ENCODE results near the gene PEX14. TPM values are rescaled to one million over a fixed set of nuclear protein-coding genes. Genes with fewer than 3 reads are reported as not detected.

Gene PEX14
- total and polyA plus RNA-seq, 9 of the 15 experiments (the other 6 are each of a cell fraction or from before 2014, with no cell fraction given), result 2.6 to 45.7 (median 22.7) TPM

DNA sequence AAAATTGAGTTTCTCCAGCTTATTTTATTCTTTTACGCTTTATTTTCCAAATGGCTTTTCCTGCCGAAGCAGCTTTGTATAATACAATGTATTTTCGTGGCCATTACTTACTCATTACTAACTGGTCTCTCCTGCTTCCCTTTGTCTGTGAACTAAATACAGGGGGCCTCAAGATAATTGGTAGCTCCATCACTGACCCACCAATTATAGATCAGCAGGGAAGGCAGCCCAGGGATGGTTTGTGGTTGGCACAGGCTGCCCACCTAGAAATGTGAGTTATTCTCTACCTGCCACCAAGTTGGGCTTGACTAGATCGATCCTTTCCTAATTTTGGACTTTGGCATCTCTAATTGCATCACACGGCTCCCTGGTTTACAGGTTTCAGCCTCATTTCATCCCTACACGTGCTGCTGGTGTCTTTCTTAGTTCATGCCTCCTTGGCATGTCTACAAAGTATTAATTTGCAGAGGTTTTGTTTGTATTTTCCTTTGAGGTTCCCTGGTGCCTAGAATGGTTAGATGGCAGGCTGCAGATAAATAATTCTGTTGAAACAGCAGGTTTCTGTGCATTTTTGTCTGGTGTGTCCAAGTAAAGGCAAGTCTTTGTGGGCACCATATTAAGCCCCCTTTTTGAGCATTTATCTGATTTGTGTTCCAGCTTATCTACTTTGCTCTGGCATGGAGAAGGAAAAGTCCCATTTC is 35.2 kb downstream of the PEX14 start (continued):
- TF ChIP-seq XRCC4 (IDR thresholded peaks at IDR 0.05; ENCODE audit: extremely low read depth, insufficient read depth, insufficient read length) (no peak), HNRNPL (IDR thresholded peaks at IDR 0.05; ENCODE audit: low read depth, low read length) (no peak), PRMT5 (CRISPR knock-in tag; IDR thresholded peaks at IDR 0.05) (no peak)
- TF ChIP-seq, protein P1, sequence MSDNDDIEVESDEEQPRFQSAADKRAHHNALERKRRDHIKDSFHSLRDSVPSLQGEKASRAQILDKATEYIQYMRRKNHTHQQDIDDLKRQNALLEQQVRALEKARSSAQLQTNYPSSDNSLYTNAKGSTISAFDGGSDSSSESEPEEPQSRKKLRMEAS (CRISPR knock-in tag; IDR thresholded peaks at IDR 0.05), result 0 out of 2 replicates have a peak, but pooled peaks have one; percentile 1

DNA sequence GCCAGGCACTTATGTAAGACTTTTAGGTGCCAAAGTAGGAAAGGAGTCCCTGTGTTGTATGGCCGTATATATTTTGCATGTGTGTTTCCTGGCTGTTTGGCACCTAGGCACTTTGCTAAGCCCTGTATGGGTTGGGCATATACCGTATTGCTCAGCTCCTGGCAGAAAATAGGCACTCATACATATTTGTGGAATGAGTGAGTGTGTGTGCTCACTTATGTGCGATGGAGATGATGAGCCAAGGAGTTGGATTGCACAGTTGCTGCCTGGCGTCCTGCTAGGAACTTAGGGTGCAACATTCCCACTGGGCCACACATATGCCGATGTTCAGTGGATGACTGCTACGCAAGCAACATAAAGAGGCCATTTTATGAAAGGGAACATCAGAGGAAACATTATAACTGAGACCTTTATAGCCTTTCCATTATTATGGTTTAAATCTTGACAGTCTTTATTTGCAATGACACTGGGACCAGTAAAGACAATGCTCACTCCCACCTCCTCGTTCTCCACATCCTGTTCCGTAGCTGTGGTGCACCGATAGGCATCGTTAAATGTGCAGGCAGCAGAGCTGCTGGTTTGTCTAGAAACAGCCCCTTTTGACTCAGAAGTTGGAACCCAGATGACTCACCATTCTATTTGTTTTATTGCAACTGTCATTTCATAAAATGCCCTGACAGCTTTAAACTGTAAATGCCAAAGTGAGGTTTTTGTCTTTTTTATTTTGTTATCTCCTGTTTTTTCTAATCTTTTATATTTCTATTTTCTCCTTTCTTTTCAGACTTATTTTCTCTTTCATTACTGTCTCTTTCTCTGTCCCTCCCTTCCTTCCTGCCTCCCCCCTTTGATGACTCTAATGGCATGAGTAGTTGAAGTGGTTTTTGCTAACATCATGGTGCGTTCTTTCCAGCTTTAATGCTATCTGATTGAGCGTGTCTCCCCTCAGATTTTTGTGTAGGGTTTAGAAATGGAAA is 36.1 kb downstream of the PEX14 start:
- in situ Hi-C loops (cut with MboI) (no loop called here), intact Hi-C loops (cut with micrococcal nuclease) (loop anchor here (10.0 kb wide), 1 partner anchor 434 kb away; no protein-coding TSS in a partner anchor)
- CTCF ChIA-PET (ENCODE audit: low intra/inter-chr PET ratio), result interaction anchor here (0.7 to 0.9 kb wide), 2 partner anchors 14 to 1081 kb away, joined by 3 read pairs; no protein-coding TSS in a partner anchor
- no peak overlapping the region for H2AFZ ChIP-seq (ENCODE audit: low read depth, low read length)
- DNase-seq (ENCODE audit: extremely low read depth in 1 of 4, low spot score in 3 of 4), result peak; percentile 77 to 91 (median 85)
- peaks cover 29 to 35% of the 10 kb centered on the region in 2 experiments for H3K4me1 ChIP-seq (replicated peaks in 1 of 2; ENCODE audit: control insufficient read depth in 2 of 2, insufficient read depth in 2 of 2, low read length in 2 of 2)
- no peak overlapping the region for H3K4me3 ChIP-seq
- peaks cover 22% of the 10 kb centered on the region; the same call in 2 of the 3 replicates for H3K36me3 ChIP-seq (ENCODE audit: control insufficient read depth, insufficient read depth, low read length)
- FAIRE-seq, result peak; percentile 96
- BruUV-seq (replicated peaks), result no TSS peak
- H3K9me3 ChIP-seq (replicated peaks; ENCODE audit: control insufficient read depth, insufficient read depth, low read depth, low read length), result no peaks in the 10 kb centered on the region
- WGBS (ENCODE audit: insufficient coverage, low coverage, missing lambda C conversion rate), result 17% methylated on average over 12 of the region's 12 CpGs
- H3K27ac ChIP-seq (ENCODE audit: extremely low read depth, low read depth, low read length), result peak overlapping the region; percentile 84
- peak overlapping the region; percentile 63 for H3K4me2 ChIP-seq (ENCODE audit: insufficient read depth, low read length)
- POLR2A ChIA-PET, result interaction anchor here (0.6 to 2.2 kb wide), 7 partner anchors 12 to 1433 kb away, joined by 3 to 7 read pairs (median 3); a partner anchor contains a TSS
- peaks cover 89% of the 10 kb centered on the region for H3K79me2 ChIP-seq (ENCODE audit: control insufficient read depth, insufficient read depth, low read length)
- no peaks in the 10 kb centered on the region for H3K27me3 ChIP-seq (ENCODE audit: control insufficient read depth in 2 of 2, insufficient read depth in 2 of 2, low read length in 2 of 2)
- peak overlapping the region; percentile 6 to 57; a peak in 3 of 4 replicates for H3K9ac ChIP-seq (ENCODE audit: insufficient read depth in 1 of 2, low read depth in 2 of 2, low read length in 2 of 2)
- peaks cover 13% of the 10 kb centered on the region for H3K9me1 ChIP-seq (ENCODE audit: control insufficient read depth, insufficient read depth, low read length)
- ATAC-seq, result peak; percentile 92
- H4K20me1 ChIP-seq (replicated peaks; ENCODE audit: control insufficient read depth, insufficient read depth, low read length), result peaks cover 47% of the 10 kb centered on the region
- TF ChIP-seq TRIM24 (IDR thresholded peaks at IDR 0.05) (peak; percentile 44 to 71), RBFOX2 (IDR thresholded peaks at IDR 0.05; ENCODE audit: low read depth, low read length) (no peak), KDM5B (IDR thresholded peaks at IDR 0.05; ENCODE audit: insufficient replicate concordance, low read depth, low read length) (no peak), CCAR2 (IDR thresholded peaks at IDR 0.05; ENCODE audit: low read depth, low read length) (no peak), MEF2A (IDR thresholded peaks at IDR 0.05; ENCODE audit: control insufficient read depth, low read depth, low read length) (no peak), MYNN (IDR thresholded peaks at IDR 0.05) (no peak; the same call in 1 of the 2 replicates), MYNN (CRISPR knock-in tag; IDR thresholded peaks at IDR 0.05) (no peak), KDM4B (IDR thresholded peaks at IDR 0.05; ENCODE audit: borderline replicate concordance in 2 of 2, low read depth in 1 of 2) (no peak), NR2F6 (CRISPR knock-in tag; IDR thresholded peaks at IDR 0.05) (no peak), NBN (IDR thresholded peaks at IDR 0.05; ENCODE audit: low read depth) (peak; percentile 91; the same call in 1 of the 2 replicates)
- TF ChIP-seq, protein P2, sequence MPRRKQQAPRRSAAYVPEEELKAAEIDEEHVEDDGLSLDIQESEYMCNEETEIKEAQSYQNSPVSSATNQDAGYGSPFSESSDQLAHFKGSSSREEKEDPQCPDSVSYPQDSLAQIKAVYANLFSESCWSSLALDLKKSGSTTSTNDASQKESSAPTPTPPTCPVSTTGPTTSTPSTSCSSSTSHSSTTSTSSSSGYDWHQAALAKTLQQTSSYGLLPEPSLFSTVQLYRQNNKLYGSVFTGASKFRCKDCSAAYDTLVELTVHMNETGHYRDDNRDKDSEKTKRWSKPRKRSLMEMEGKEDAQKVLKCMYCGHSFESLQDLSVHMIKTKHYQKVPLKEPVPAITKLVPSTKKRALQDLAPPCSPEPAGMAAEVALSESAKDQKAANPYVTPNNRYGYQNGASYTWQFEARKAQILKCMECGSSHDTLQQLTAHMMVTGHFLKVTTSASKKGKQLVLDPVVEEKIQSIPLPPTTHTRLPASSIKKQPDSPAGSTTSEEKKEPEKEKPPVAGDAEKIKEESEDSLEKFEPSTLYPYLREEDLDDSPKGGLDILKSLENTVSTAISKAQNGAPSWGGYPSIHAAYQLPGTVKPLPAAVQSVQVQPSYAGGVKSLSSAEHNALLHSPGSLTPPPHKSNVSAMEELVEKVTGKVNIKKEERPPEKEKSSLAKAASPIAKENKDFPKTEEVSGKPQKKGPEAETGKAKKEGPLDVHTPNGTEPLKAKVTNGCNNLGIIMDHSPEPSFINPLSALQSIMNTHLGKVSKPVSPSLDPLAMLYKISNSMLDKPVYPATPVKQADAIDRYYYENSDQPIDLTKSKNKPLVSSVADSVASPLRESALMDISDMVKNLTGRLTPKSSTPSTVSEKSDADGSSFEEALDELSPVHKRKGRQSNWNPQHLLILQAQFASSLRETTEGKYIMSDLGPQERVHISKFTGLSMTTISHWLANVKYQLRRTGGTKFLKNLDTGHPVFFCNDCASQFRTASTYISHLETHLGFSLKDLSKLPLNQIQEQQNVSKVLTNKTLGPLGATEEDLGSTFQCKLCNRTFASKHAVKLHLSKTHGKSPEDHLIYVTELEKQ (CRISPR knock-in tag; IDR thresholded peaks at IDR 0.05), result no peak
